HG03378 (cell line): Measurements from ENCODE around the gene MAPKAPK2.

ENCODE experiments used
- ATAC-seq: cut with Tn5 transposase; IDR thresholded peaks from one replicate; pipeline ENCODE4 v1.9.1; 2021; ENCODE audit warnings: mild to moderate bottlenecking, moderate library complexity; ENCODE audit not compliant: unreplicated experiment

Gene MAPKAPK2

DNA sequence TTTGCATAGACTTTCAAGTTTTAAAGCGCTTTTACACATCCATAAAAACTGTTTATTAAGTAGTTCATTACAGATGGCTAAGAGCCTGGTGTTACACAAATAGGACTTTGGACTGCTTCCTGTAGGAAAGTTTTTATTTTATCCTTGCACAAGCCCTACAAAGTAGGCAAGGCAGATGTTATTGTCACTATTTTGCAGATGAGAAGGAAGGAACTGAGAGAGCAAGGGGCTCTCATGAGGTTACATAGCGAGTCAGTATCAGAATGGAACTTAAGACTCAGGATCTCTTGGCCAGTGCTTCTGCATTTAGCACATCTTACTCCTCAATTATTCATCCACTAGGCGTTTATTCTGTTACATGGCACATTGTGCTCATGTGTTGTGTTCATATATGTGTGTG is 2.6 kb upstream of the MAPKAPK2 start:
- ATAC-seq = no peak

DNA sequence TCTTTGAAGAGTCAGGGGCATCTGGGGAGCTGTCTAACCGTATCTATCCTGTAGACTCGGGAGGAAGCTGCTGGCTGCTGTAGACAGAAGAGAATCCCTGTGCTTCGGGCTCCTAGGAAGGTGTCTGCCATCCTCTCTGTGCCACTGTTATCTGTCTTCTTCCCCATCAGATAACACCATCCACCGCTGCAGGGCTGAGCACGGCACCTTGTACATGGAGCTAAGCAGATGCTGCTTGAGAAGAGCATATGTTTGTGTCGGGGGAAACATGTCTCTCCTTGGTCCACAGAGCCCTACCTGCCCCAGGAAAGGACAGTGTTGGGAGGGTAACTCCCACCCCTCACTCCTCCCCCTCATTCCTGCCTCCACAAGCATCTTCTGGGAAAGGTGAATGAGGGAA is 1.4 kb upstream of the MAPKAPK2 start:
- no peak for ATAC-seq

DNA sequence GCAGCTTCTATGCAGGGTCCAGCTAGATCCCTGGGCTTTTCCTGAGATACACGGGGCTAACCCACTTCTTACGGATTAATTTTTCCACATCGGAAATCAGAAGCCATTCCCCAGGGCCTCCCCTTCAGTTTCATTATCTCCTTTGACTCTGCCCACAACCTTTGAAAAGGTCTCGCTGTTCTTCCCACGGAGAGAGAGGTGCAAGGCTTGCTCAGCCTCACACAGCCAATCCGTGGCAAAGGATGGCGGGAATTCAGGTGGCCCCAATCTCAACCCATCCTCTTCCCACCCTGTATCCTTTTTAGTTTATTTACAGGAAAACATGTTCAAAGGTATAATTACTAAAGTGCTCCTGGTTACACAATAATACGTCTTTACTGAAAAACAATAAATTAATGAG is 702 bp upstream of the MAPKAPK2 start:
- ATAC-seq = no peak

DNA sequence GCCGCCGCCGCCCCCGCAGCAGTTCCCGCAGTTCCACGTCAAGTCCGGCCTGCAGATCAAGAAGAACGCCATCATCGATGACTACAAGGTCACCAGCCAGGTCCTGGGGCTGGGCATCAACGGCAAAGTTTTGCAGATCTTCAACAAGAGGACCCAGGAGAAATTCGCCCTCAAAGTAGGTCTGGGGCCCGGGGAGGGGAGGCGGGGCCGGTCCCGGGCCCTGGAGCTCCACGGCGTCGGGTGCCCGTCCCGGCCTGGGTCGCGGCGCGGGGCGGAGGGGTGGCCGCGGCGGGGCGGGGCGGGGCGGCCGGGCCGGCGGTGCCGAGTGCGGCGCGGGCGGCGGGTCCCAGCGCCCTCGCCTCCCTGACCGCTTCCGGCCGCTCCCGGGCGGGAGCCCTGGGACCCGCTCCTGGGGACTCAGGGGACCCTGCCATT is 646 bp downstream of the MAPKAPK2 start:
- no peak for ATAC-seq

DNA sequence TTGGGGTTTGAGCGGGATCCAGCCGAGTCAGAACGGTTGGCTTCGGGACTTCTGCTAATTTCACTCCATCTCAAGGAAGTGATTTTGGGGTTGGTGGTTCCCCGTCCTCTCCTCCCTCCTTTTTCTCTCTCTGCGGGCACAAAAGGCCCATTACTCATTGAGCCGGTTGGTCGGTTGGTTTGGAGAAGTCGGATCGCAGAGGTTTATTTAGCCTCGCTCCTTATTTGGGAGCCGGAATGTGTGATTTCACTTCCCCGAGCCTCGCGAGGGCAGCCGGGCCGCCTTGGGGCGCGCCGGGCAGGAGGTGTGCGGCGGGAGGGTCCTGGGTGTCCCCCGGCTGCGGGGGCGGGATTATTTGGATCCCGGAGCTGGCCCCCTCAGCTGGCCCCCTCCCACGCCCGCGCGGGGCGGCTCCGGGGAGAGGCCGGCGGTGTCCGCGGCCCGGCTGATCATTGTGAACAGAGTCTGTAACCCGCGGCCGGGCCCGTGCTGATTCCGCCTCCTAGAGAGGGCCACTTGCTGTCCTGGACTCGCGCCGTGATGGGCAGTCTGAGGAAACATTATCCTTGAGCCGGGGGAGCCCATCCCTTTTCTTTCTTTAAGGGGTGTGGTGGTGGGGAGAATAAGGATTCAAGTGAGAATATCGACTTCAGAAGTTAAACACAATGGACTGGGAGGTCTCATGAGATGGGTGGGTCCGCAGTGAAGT is 1.2 kb downstream of the MAPKAPK2 start:
- no peak for ATAC-seq

DNA sequence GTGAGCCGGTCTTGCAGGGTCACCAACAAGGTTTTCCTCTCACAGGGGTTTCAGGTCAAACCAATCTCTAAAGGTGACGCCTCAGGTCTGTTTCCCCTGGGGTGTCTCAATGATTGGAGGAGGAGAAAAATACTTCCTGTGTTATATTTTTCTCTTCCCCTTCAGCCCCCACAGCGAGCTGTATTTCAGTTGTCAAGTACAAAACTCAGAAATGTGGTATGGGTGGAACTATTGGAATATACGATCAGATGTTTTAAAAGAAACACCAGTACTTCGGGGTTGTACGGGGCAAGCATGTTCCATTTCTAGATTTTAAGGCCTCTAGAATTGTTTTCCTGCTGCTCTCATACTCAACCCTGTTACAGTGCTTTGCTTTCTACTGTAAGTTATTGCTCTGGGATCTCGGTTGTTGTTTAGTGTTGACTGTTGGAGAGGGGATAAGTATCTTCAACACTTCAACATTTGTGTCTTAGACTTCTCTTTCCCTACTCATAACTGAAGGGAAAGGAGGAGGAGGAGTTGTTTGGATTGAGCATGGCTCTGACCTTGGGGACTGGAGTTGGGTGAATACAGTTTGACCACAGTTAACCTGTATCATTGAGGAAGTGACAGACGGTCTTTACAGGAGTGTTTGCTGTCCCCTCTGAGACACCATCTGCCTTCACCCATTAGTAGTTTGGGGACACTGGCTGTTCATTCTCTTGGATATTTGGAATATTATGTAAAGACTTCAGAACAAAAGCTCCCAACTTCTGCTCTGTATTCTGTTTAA is 2.0 kb downstream of the MAPKAPK2 start:
- ATAC-seq = no peak

DNA sequence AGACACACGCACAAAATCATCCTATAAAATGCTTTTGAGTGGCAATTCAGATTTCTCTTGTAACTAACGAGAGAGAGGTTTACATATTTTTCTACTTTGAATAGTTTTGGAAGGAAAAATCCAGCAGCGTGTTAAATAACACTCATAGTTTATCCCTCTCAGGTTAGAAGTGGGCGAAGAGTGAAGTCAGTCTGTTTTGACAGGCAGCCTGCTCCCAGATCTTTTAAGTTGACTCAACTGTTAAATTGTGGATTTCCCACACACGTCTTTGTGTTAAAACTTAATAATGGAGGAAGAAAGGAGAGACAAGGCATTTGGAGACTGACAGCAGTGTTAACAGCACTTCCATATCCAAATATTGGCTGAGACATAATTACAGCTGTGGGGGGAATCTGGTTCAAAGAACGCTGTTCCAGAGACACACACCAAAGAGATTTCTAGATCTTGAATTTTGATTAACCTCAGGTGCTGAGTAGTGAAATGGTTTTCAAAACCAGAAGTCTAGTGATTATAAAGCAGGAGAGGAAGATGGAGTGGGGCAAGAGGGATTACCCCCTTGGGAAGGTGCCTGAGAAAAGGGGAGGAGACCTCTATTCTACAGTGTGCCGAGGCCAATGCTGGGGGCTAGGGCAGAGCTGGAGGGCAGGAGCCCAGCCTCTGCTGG is 2.7 kb downstream of the MAPKAPK2 start:
- no peak for ATAC-seq

DNA sequence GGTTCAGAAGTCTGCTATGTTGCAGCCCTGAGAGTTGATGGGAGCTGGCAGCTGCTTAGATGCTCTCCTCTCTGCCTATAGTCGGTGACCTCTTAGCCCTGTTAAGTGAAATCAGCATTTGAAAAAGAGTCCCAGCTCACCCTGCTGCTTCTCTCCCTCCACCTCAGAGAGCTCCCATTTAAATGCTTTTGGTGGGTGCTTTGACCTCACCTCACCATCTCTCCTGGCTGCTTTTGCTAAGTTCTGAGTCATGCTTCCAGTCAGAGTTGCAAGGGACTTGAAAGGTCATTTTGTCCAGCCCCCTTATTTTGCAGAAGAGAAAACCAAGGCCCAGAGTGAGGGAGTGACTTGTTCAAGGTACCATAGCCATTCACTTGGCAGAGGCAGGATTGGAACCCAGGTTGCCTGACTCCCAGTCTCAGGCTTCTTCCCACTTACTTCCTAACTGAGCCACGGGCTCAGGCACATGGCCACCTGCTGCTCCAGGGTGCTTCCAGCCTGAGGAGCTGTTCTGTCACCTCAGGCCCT is 3.3 kb downstream of the MAPKAPK2 start:
- no peak for ATAC-seq

DNA sequence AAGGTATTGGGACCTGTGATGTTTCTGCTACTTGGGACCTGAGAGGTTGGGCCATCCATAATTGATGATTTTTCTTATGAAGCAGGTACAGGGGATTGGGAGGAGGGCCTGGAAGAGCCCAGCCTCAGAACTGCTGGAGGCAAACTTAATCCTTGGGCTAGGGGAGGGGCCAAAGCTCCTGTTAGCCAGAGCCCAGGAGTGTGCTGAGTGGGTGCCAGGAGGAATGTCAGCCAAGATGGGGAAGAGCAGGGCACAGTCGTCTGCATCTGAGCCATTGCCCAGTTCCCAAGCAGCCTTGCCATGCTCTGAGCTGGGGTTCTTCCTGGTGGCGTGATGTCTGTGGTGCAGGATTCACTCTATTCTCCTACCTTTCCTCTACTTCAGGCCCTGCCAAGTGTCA is 5.8 kb downstream of the MAPKAPK2 start:
- no peak for ATAC-seq

DNA sequence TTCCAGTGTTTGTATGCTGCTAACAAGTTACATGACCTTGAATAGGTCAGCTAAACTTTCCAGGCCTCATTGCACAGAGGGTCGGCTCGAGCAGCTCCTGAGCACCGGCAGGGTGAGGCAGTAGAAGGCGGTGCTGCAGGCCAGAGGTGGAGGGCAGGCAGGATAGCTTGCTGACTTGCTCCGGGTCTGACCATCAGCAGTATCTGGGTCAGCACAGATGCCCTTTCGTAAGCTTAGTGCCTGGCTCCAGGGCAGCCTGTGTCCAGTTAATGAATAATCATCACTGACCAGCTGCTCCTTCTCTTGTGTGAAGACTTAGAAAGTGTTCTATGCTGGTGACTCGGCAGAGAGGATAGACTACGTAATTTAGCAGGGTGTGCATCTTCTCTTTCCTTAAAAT is 6.9 kb downstream of the MAPKAPK2 start:
- no peak for ATAC-seq

DNA sequence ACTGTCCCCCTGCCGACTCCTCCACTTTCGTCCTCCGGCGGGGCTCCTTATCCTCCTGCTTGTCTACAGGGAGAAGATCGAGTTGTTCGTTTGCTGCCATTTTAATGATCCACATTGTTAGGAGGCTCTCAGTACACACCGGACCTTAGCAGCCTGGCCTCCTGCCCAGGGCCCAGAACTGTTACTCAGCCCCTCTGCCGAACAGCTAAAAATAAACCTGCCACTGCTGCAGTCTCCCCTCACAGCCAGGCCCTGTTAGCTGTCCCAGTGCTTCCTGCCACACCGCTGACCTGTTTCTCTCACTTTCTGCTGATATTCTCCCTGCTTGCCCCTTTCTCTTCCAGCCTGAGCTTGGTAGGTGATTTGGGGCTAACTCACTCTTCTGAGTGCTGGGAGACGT is 8.3 kb downstream of the MAPKAPK2 start:
- ATAC-seq = no peak

DNA sequence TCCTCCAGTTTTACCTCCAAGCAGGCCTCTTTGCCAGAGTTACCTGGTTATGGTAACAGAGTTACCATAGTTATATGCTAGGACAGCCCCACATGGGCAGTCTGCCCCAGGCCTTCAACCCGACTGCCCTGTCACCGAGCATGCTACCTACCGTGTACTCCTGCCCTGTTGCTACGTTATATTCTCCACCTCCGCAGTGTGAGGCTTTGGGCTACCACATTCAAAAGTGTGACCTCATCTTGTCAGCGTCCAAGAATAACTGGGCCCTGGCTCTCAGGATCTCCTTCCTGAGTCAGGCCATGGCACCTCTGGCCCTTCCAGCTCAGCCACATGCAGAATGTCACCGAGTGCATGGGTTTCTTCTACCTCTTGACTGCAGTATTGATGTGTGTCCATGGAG is 8.9 kb downstream of the MAPKAPK2 start:
- ATAC-seq = no peak

DNA sequence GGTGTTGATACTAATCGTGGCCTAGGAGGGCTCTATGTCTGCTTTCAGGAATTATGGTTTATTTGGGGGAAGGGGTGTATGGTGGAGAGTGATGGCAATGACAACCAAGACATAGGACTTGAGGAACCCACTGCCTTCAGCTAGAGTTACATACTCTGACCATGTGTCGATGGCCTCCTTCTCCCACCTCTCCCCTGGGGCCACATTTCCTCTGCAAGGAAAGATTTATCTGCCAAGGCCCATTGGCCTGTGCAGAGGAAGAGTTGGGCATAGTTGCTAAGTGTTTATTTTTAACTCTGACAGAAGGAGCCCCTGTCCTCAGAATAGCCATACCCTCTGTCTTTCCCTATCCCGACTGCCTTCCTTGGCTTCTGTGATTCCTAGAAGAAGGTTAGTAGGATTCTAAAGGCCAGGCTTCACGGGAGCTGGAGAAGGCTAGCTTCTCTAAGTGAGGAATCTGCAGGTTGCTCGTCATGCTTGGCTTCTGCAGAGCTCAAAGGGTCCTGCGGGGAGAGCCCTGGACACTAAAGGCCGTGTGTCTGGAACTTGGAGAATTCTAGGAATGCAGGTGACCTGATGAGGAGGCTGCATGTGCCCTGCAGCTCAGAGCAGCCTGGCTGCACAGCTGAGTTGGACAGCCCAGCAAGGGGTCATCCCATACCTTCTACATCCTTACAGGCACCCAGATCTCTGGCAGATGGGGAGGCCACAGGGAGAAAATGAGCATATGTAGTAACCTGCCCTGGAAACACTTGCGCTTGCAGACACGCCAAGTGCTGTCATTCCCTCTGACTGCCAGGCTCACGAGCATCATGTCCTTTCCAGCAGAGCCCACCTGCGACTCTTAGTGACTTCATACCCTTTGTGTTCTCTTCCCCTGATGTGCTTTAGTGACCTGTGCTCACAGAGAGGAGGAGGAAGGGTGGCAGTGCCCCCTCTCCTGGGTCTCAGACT is 9.7 kb downstream of the MAPKAPK2 start:
- ATAC-seq = no peak

DNA sequence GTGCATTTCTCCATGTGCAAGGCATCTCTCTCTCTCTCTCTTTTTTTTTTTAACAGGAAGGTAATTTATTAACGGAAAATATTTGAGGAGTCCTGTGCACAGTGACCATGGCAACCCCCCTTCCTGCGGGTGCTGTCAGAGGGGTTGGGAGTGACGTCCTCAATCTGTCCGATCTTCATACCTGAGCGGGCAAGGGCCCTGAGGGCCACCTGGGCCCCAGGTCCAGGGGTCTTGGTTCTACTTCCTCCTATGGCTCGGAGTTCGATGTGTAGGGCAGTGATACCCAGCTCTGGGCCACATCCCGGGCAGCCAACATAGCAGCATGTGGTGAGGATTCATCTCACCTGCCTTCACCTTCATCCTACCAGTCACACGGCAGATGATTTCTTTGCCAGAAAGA is 11.0 kb downstream of the MAPKAPK2 start:
- no peak for ATAC-seq

DNA sequence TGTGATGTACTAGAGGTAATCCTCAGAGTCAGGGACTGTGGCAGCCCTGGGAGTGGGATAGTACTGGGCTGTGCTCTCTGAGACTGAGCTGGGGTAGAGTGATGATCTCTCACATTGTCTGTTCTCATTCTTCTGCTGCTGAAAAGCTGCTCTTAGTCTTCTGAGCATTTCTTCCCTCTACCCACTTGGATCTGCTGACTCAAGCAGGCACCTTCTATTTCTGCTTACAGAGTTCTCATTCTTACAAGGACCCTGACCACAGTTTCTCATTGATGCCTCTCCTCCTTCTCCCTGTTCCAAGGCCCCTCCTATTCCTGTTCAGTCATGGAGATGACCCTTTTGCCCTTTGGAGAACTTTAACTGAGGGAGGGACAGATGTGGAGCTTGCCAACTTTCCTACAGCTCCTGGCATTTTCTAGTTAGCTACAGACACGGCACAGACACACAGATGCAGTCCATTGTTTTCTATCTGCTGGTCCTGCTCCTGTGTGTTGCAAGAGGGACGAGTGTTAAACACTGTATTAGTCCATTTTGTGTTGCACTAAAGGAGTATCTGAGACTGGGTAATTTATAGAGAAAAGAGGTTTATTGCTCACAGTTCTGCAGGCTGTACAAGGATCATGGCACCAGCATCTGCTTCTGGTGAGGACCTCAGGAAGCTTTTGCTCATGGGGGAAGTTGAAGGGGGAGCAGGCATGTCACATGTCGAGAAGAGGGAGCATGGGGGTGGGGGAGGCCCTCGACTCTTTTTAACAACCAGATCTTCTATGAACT is 12.3 kb downstream of the MAPKAPK2 start:
- ATAC-seq = no peak

DNA sequence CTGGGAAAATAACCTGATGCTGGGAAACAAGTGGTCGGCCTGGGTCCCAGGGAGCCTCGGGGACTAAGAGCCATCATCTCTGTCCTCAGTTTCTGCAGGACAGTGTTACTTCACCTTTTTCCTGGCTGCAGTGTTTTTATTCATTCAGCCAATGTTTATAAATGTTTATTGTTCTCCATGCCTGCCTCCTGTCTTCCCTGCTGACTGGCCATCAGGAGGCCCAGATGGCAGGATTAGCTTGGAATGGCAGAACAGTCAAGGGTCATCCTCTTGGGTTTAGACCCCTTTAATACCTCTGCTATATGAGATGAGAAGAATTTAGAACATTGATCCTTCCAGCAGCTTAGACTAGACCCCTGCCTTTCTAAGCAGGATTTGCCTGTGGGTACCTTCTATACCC is 13.3 kb downstream of the MAPKAPK2 start:
- ATAC-seq = no peak

DNA sequence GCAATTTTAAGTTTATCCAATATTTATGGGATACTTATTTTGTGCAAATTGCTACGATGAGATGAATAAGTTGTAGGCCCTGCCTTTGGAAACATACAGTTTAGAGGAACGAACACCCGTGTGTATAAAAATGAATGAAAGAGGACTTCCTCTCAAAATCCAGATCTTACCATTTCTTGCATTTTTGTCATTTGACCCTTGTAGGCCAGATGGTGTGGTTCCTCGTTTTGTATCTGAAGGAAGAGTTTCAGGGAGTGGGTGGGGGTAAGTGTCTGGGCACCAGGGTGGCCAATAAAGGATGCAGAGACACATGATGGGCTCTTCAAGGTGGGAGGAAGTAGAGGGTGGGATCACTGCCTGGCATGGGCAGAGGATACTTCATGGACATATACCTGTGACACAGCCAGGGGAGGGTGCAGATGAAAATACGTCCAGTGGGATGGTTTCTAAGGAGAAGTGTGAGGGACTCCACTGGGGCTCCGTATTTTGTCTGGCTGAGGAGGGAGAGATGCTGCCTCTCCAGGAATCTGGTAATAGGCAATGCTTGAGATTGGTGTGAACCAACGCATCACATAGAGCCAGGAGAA is 14.4 kb downstream of the MAPKAPK2 start:
- ATAC-seq = no peak

DNA sequence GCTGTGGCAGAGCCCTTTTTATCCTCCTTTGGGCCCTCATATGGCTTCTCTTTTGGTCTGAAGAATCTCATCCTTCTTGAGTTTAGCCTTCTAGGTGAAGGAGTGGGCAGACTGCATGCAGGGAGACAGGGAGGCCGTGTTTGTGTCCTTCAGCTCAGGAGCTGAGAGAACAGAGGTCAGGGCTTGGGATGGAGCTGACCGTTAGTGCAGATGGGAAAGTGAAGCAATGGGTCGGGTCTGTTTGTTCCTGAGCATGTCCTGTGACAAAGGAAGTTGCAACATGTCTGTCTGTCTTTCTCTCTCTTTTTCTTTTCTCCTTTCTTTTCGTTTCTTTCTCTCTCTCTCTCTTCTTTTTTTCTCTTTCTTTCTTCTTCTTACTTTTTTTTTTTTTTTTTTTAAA is 14.9 kb downstream of the MAPKAPK2 start:
- no peak for ATAC-seq

DNA sequence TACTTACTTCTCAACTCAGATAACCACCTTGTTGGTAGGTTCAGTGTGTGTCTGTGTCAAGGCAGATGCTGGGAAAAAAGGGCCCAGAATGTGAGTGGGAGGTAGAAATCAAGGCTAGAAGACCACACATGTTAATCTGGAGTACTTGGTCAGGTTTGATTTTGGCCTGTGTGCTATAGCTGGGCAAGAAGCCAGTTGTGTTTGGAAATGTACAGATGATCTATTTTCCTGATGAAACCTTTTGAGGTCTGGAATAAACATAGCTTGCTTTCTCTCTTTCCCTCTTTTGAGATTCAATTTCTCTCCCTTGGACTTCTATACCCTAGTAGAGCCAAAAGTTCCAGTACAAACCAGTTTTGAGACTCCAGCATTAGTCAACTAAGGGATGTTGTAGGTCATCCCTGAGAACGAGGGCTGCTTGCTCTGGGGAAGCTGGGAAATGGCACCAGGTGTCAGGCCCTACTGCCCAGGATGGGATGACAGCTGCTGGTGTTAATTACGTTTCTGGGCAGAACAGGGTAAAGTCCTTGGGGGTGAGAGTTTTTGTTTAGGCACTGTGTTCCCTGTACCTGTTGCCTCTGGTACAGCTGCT is 15.8 kb downstream of the MAPKAPK2 start:
- no peak for ATAC-seq
